HepG2 (cell line): ENCODE data around the gene TMEM255B. TPM values are rescaled to one million over a fixed set of nuclear protein-coding genes. Genes with fewer than 3 reads are reported as not detected.
A peak's percentile ranks its signal among the peaks of the same experiment; 100 is the strongest.

Experiments used
- ATAC-seq: fragments of 200-7000 bp; cut with Tn5 transposase; 3 replicates; pipeline ENCODE4 v1.9.1; 2020; ENCODE audit warnings: mild to moderate bottlenecking, moderate library complexity
- BruUV-seq: library from RNA; stranded (reverse); fragments of 400-500 nt; replicated peaks from 2 replicates; lab custom pipeline; 2021; lab: Mats Ljungman, UMichigan
- CTCF ChIA-PET: fragments of 300-600 bp; formaldehyde crosslinking; extraction: SDS; loops from one replicate; lab custom pipeline; 2021; ENCODE audit warnings: low total read pairs, inconsistent platforms, low intra/inter-chr PET ratio; lab: Yijun Ruan, JAX
- POLR2A ChIA-PET: fragments of 350-600 bp; sonication (Branson Sonifier 250); formaldehyde crosslinking; loops from one replicate; lab custom pipeline; 2020; ENCODE audit warnings: antibody characterized with exemption, inconsistent platforms; lab: Yijun Ruan, JAX
- DNase-seq: peaks from one replicate; pipeline ENCODE4 v3.0.0-alpha.2; 2015; ENCODE audit warnings: low spot score
- FAIRE-seq: peaks from 3 replicates; lab custom pipeline; 2011; peaks lifted over from hg19 to GRCh38; lab: Jason Lieb, UNC
- H2AFZ ChIP-seq: one replicate; pipeline ENCODE4 v1.6.1; 2011; ENCODE audit warnings: low read length, inconsistent platforms
- H3K27ac ChIP-seq: fragments of 300-600 bp; 3 replicates; pipeline ENCODE4 v1.8.0; 2011; ENCODE audit warnings: mixed run types, mild to moderate bottlenecking, mixed read lengths, low read length, inconsistent platforms; ENCODE audit not compliant: insufficient read depth; ENCODE audit errors: extremely low read length
- H3K27me3 ChIP-seq, 2 experiments: fragments of 200-600 bp in 1 of 2; 2 replicates in 1 of 2; 3 replicates in 1 of 2; pipeline versions ENCODE4 v1.6.0 to v1.8.0; 2011; ENCODE audit warnings: low read length in 2 of 2, mild to moderate bottlenecking in 2 of 2, moderate library complexity in 2 of 2, inconsistent platforms in 1 of 2; ENCODE audit not compliant: insufficient read depth in 2 of 2, control insufficient read depth in 1 of 2
- H3K36me3 ChIP-seq, 2 experiments: fragments of 200-600 bp in 1 of 2; replicated peaks in 1 of 2; 2 replicates in 1 of 2; 3 replicates in 1 of 2; pipeline versions ENCODE4 v1.5.1 to v1.8.0; 2011; ENCODE audit warnings: low read length in 2 of 2, inconsistent platforms in 1 of 2; ENCODE audit not compliant: insufficient read depth in 2 of 2, control insufficient read depth in 1 of 2
- H3K4me1 ChIP-seq: 2 replicates; pipeline ENCODE4 v1.5.1; 2012; ENCODE audit warnings: low read length, inconsistent platforms; ENCODE audit not compliant: insufficient read depth
- H3K4me2 ChIP-seq: 2 replicates; pipeline ENCODE4 v1.6.0; 2011; ENCODE audit warnings: low read depth, low read length, inconsistent platforms
- H3K4me3 ChIP-seq, 3 experiments: fragments of 200-600 bp in 1 of 3; sonication (generic), shearing (Covaris generic) in 1 of 3; replicated peaks in 1 of 3; 2 replicates each; pipeline ENCODE4 v1.5.1; 2011 to 2016; ENCODE audit warnings: low read length in 3 of 3, inconsistent platforms in 2 of 3, low read depth in 2 of 3, mild to moderate bottlenecking in 2 of 3, control low read depth in 1 of 3, mixed read lengths in 1 of 3; ENCODE audit not compliant: insufficient read depth in 1 of 3
- H3K79me2 ChIP-seq: one replicate; pipeline ENCODE4 v1.6.1; 2011; ENCODE audit warnings: low read length, inconsistent platforms; ENCODE audit not compliant: insufficient read depth
- H3K9ac ChIP-seq: 2 replicates; pipeline ENCODE4 v1.6.0; 2011; ENCODE audit warnings: mild to moderate bottlenecking, low read depth, low read length, inconsistent platforms; ENCODE audit not compliant: insufficient read depth
- H3K9me3 ChIP-seq: 2 replicates; pipeline ENCODE4 v1.5.1; 2012; ENCODE audit warnings: mild to moderate bottlenecking, low read length
- H4K20me1 ChIP-seq: 2 replicates; pipeline ENCODE4 v1.6.0; 2011; ENCODE audit warnings: inconsistent platforms, mild to moderate bottlenecking, low read length, moderate library complexity; ENCODE audit not compliant: insufficient read depth
- FUBP1 ChIP-seq: sonication (generic); formaldehyde crosslinking; IDR thresholded peaks from 2 replicates; pipeline ENCODE4 v1.5.1; 2020; ENCODE audit warnings: missing genetic modification reagents, mild to moderate bottlenecking, borderline replicate concordance
- HDAC2 ChIP-seq: sonication (generic); formaldehyde crosslinking; IDR thresholded peaks from 2 replicates; pipeline ENCODE4 v1.4.0; 2020; ENCODE audit warnings: missing genetic modification reagents
- KDM1A ChIP-seq: IDR thresholded peaks from 2 replicates; pipeline ENCODE4 v1.6.1; 2016; ENCODE audit warnings: missing compliant biosample characterization
- MEIS1 ChIP-seq: sonication (generic); formaldehyde crosslinking; IDR thresholded peaks from 2 replicates; pipeline ENCODE4 v1.9.0; 2021; ENCODE audit warnings: mild to moderate bottlenecking, missing genetic modification reagents, moderate library complexity, borderline replicate concordance
- NFE2L2 ChIP-seq: fragments of 150-350 bp; IDR thresholded peaks from 2 replicates; pipeline ENCODE4 v1.6.1; 2014; ENCODE audit warnings: low read length
- NR0B2 ChIP-seq: sonication (generic); formaldehyde crosslinking; IDR thresholded peaks from 2 replicates; pipeline ENCODE4 v1.4.0; 2020; ENCODE audit warnings: mild to moderate bottlenecking, missing genetic modification reagents
- NR2C2 ChIP-seq: sonication (generic); formaldehyde crosslinking; IDR thresholded peaks from 2 replicates; pipeline ENCODE4 v1.4.0; 2020; ENCODE audit warnings: missing genetic modification reagents, mild to moderate bottlenecking, moderate library complexity, borderline replicate concordance
- PHF5A ChIP-seq: IDR thresholded peaks from one replicate; pipeline ENCODE4 v1.6.1; 2018; ENCODE audit warnings: low read depth, missing genetic modification reagents; ENCODE audit not compliant: unreplicated experiment
- ZNF138 ChIP-seq: sonication (generic); formaldehyde crosslinking; IDR thresholded peaks from 2 replicates; pipeline ENCODE4 v1.5.0; 2020; ENCODE audit warnings: mild to moderate bottlenecking, low read depth, missing genetic modification reagents
- whole genome bisulfite sequencing: methylation state at CpG from one replicate; pipeline ENCODE4 v1.1.6; 2017; ENCODE audit warnings: low lambda C conversion rate; 5-methylcytosine and 5-hydroxymethylcytosine counted together
- in situ Hi-C: cut with HindIII; loops from 2 replicates; pipeline ENCODE4 v1.10.0; 2017; ENCODE audit warnings: low pct_unique_long_range_greater_than_20kb; ENCODE audit not compliant: extremely low pct_ligation_motif_present
- intact Hi-C: fragments of 100-400 bp; cut with micrococcal nuclease; formaldehyde crosslinking; loops from one replicate; pipeline ENCODE4 v1.10.0; 2022; ENCODE audit not compliant: unreplicated experiment
- polyA plus RNA-seq, 8 experiments: library from polyadenylated mRNA; depleted of rRNA in 3 of 8; stranded (reverse) in 7 of 8; unstranded in 1 of 8; fragments of >200 nt; fragmentation: Illumina TruSeq in 4 of 8; extraction: Trizol in 4 of 8; gene quantifications; 2 replicates each; pipeline versions ENCODE4 v1.2.1 to v1.2.3, GENCODE V29; 2011 to 2016; ENCODE audit warnings: low read depth in 4 of 8, missing spikeins in 1 of 8, mixed read lengths in 1 of 8; ENCODE audit not compliant: insufficient read depth in 1 of 8
- total RNA-seq, 5 experiments: library from RNA; depleted of rRNA; stranded (reverse); fragments of >200 nt; fragmentation: Illumina TruSeq; extraction: Trizol; gene quantifications; 2 replicates each; pipeline ENCODE4 v1.2.3, GENCODE V29; 2016; ENCODE audit warnings: low read depth in 1 of 5
- TF ChIP-seq, protein P1 (sequence below): sonication (generic); formaldehyde crosslinking; IDR thresholded peaks from 2 replicates; pipeline ENCODE4 v1.8.1; 2023; ENCODE audit warnings: mild to moderate bottlenecking, inconsistent platforms, moderate library complexity, missing genetic modification reagents, borderline replicate concordance
- TF ChIP-seq, protein P2 (sequence below), 2 experiments: sonication (generic) in 1 of 2; formaldehyde crosslinking in 1 of 2; IDR thresholded peaks; 2 replicates each; pipeline versions ENCODE4 v1.4.0 to v1.6.1; 2016 to 2020; ENCODE audit warnings: borderline replicate concordance in 1 of 2, low read depth in 1 of 2, mild to moderate bottlenecking in 1 of 2, missing genetic modification reagents in 1 of 2

Gene TMEM255B
- total and polyA plus RNA-seq, 2 of the 13 experiments (the other 11 are each of a cell fraction or from before 2014, with no cell fraction given), result not detected

GRCh38 chr13:113749967-113750366 is 9.1 kb upstream of the TMEM255B start:
- no peaks in the 10 kb centered on the region for H4K20me1 ChIP-seq
- H2AFZ ChIP-seq, result no peak overlapping the region
- H3K4me1 ChIP-seq, result peaks cover 36% of the 10 kb centered on the region
- H3K9ac ChIP-seq, result no peak overlapping the region
- H3K36me3 ChIP-seq, result no peaks in the 10 kb centered on the region
- H3K4me3 ChIP-seq, result no peak overlapping the region
- FAIRE-seq (no peak), ATAC-seq (no peak), DNase-seq (no peak)
- peaks cover 5 to 17% of the 10 kb centered on the region in 2 experiments; a peak in 2 of 5 replicates for H3K27me3 ChIP-seq
- H3K4me2 ChIP-seq, result peak overlapping the region; percentile 10; the same call in 1 of the 2 replicates
- in situ Hi-C loops, result no loop called here
- CTCF ChIA-PET, result no interaction called here
- H3K79me2 ChIP-seq, result no peaks in the 10 kb centered on the region
- WGBS, result 44% methylated on average over 11 of the region's 11 CpGs
- BruUV-seq, result no TSS peak
- POLR2A ChIA-PET, result no interaction called here
- TF ChIP-seq NR0B2 (CRISPR knock-in tag), result no peak
- TF ChIP-seq PHF5A (CRISPR knock-in tag), result no peak
- no peak for TF ChIP-seq MEIS1
- no peak for TF ChIP-seq NR2C2 (CRISPR knock-in tag)
- no peak for TF ChIP-seq ZNF138 (CRISPR knock-in tag)
- TF ChIP-seq, protein P1, sequence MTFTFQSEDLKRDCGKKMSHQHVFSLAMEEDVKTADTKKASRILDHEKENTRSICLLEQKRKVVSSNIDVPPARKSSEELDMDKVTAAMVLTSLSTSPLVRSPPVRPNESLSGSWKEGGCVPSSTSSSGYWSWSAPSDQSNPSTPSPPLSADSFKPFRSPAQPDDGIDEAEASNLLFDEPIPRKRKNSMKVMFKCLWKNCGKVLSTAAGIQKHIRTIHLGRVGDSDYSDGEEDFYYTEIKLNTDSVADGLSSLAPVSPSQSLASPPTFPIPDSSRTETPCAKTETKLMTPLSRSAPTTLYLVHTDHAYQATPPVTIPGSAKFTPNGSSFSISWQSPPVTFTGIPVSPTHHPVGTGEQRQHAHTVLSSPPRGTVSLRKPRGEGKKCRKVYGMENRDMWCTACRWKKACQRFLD, result no peak
- TF ChIP-seq, protein P2, sequence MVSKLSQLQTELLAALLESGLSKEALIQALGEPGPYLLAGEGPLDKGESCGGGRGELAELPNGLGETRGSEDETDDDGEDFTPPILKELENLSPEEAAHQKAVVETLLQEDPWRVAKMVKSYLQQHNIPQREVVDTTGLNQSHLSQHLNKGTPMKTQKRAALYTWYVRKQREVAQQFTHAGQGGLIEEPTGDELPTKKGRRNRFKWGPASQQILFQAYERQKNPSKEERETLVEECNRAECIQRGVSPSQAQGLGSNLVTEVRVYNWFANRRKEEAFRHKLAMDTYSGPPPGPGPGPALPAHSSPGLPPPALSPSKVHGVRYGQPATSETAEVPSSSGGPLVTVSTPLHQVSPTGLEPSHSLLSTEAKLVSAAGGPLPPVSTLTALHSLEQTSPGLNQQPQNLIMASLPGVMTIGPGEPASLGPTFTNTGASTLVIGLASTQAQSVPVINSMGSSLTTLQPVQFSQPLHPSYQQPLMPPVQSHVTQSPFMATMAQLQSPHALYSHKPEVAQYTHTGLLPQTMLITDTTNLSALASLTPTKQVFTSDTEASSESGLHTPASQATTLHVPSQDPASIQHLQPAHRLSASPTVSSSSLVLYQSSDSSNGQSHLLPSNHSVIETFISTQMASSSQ (IDR thresholded peaks at IDR 0.05; ENCODE audit: low read depth), result no peak
- TF ChIP-seq, protein P2 (CRISPR knock-in tag; IDR thresholded peaks at IDR 0.05; ENCODE audit: borderline replicate concordance), result no peak
- no peak for TF ChIP-seq HDAC2 (CRISPR knock-in tag)
- no peak for TF ChIP-seq KDM1A
- TF ChIP-seq NFE2L2, result no peak
- no peak for TF ChIP-seq FUBP1 (CRISPR knock-in tag)
- H3K27ac ChIP-seq, result no peak overlapping the region
- intact Hi-C loops, result no loop called here
- H3K9me3 ChIP-seq, result no peaks in the 10 kb centered on the region
